ENCODE measurements around the gene SPTLC2.

GRCh38 chr14:77554207-77554606 is 62.2 kb downstream of the SPTLC2 start:
- TF ChIP-seq GLIS3 (CRISPR knock-in tag; IDR thresholded peaks at IDR 0.05) (no peak), ZFP30 (CRISPR knock-in tag; IDR thresholded peaks at IDR 0.05) (no peak), CREB5 (CRISPR knock-in tag; IDR thresholded peaks at IDR 0.05; ENCODE audit: low read depth) (no peak), ARNTL (CRISPR knock-in tag; IDR thresholded peaks at IDR 0.05; ENCODE audit: borderline replicate concordance, low read depth) (no peak), TOX (CRISPR knock-in tag; IDR thresholded peaks at IDR 0.05; ENCODE audit: borderline replicate concordance) (no peak), RARB (CRISPR knock-in tag; IDR thresholded peaks at IDR 0.05) (no peak), ZFP3 (CRISPR knock-in tag; IDR thresholded peaks at IDR 0.05) (no peak), TCF4 (CRISPR knock-in tag; IDR thresholded peaks at IDR 0.05; ENCODE audit: borderline replicate concordance) (no peak), ZC3H10 (CRISPR knock-in tag; IDR thresholded peaks at IDR 0.05) (no peak)
- TF ChIP-seq, protein P1, sequence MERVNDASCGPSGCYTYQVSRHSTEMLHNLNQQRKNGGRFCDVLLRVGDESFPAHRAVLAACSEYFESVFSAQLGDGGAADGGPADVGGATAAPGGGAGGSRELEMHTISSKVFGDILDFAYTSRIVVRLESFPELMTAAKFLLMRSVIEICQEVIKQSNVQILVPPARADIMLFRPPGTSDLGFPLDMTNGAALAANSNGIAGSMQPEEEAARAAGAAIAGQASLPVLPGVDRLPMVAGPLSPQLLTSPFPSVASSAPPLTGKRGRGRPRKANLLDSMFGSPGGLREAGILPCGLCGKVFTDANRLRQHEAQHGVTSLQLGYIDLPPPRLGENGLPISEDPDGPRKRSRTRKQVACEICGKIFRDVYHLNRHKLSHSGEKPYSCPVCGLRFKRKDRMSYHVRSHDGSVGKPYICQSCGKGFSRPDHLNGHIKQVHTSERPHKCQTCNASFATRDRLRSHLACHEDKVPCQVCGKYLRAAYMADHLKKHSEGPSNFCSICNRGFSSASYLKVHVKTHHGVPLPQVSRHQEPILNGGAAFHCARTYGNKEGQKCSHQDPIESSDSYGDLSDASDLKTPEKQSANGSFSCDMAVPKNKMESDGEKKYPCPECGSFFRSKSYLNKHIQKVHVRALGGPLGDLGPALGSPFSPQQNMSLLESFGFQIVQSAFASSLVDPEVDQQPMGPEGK (CRISPR knock-in tag; IDR thresholded peaks at IDR 0.05; ENCODE audit: borderline replicate concordance) = no peak
- TF ChIP-seq, protein P2, sequence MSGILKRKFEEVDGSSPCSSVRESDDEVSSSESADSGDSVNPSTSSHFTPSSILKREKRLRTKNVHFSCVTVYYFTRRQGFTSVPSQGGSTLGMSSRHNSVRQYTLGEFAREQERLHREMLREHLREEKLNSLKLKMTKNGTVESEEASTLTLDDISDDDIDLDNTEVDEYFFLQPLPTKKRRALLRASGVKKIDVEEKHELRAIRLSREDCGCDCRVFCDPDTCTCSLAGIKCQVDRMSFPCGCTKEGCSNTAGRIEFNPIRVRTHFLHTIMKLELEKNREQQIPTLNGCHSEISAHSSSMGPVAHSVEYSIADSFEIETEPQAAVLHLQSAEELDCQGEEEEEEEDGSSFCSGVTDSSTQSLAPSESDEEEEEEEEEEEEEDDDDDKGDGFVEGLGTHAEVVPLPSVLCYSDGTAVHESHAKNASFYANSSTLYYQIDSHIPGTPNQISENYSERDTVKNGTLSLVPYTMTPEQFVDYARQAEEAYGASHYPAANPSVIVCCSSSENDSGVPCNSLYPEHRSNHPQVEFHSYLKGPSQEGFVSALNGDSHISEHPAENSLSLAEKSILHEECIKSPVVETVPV (CRISPR knock-in tag; IDR thresholded peaks at IDR 0.05) = no peak
